Glutamatergic neuron (in vitro differentiated cells): ENCODE results near the gene SLC7A6. TPM values are rescaled to one million over a fixed set of nuclear protein-coding genes. Genes with fewer than 3 reads are reported as not detected.

Experiments used
- DNase-seq: peaks from one replicate; pipeline ENCODE4 v3.0.0; 2022
- H3K27ac Mint-ChIP-seq: one replicate; pipeline ENCODE4 v1.8.0; 2020; ENCODE audit warnings: mild to moderate bottlenecking, mixed read lengths, inconsistent platforms; ENCODE audit not compliant: unreplicated experiment
- H3K27me3 Mint-ChIP-seq: one replicate; pipeline ENCODE4 v1.8.0; 2020; ENCODE audit warnings: mild to moderate bottlenecking, moderate library complexity, mixed read lengths, inconsistent platforms; ENCODE audit not compliant: unreplicated experiment
- H3K36me3 Mint-ChIP-seq: one replicate; pipeline ENCODE4 v1.8.0; 2020; ENCODE audit warnings: mild to moderate bottlenecking, mixed read lengths, inconsistent platforms; ENCODE audit not compliant: unreplicated experiment
- H3K4me1 Mint-ChIP-seq: one replicate; pipeline ENCODE4 v1.8.0; 2020; ENCODE audit warnings: mild to moderate bottlenecking, low read depth, mixed read lengths, inconsistent platforms; ENCODE audit not compliant: unreplicated experiment
- H3K4me3 Mint-ChIP-seq: one replicate; pipeline ENCODE4 v1.8.0; 2020; ENCODE audit warnings: mild to moderate bottlenecking, mixed read lengths, inconsistent platforms; ENCODE audit not compliant: unreplicated experiment
- H3K9me3 Mint-ChIP-seq: one replicate; pipeline ENCODE4 v1.8.0; 2020; ENCODE audit warnings: mild to moderate bottlenecking, moderate library complexity, mixed read lengths, inconsistent platforms; ENCODE audit not compliant: unreplicated experiment
- total RNA-seq: library from RNA; stranded (reverse); fragmentation: NEBNext Ultra II Directional; extraction: Animal tissue kit (Norgen Biotek cat#: 25700); gene quantifications from one replicate; pipeline ENCODE4 v1.2.1, GENCODE V29; 2021; ENCODE audit not compliant: unreplicated experiment
- TF ChIP-seq, protein P1 (sequence below): fragments of 200-600 bp; sonication (generic); IDR thresholded peaks from one replicate; pipeline ENCODE4 v1.5.0; 2021; ENCODE audit not compliant: partially characterized antibody, unreplicated experiment

The SLC7A6 gene
- total RNA-seq, 1 donor from 2014 or later, result 78.1 TPM

DNA sequence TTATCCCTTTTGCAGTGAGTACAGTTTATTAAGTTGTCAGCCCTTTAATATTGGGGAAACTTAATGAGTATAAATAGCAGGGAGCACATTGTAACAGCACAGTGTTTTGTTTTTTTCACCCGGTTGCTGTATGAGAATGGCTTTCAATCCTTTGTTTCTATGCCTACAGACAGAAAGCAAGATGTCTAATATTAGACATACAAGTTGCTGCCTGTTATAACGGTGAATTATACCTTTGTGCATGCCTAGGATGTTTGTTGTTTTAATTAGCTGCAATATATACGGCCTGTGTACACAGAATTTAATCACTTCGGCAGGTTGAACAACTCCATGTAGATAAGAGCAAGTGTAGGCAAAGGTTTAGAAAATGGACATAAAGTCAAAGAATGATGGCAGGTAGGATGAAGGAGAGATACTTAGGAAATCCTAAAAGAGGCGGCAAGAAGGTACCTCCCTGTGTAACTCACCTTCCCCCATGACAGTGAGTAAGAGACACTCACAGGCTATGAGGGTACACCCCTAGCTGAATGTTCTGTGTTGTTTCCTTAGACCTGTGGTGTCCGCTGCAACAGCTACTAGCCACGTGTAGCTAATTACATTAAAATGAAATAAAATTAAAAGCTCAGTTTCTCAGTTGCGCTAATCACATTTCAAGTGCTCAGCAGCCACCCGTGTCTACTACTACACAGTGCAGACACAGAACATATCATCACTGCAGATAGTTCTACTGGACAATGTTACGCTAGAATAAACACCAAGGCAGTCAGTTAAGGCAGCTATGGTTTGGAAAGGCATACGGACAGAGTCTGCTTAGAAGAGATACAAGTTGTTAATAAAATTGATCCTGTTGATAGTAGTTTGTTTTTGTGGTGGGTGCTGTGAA lies 35.5 kb downstream of the SLC7A6 start:
- TF ChIP-seq, protein P1, sequence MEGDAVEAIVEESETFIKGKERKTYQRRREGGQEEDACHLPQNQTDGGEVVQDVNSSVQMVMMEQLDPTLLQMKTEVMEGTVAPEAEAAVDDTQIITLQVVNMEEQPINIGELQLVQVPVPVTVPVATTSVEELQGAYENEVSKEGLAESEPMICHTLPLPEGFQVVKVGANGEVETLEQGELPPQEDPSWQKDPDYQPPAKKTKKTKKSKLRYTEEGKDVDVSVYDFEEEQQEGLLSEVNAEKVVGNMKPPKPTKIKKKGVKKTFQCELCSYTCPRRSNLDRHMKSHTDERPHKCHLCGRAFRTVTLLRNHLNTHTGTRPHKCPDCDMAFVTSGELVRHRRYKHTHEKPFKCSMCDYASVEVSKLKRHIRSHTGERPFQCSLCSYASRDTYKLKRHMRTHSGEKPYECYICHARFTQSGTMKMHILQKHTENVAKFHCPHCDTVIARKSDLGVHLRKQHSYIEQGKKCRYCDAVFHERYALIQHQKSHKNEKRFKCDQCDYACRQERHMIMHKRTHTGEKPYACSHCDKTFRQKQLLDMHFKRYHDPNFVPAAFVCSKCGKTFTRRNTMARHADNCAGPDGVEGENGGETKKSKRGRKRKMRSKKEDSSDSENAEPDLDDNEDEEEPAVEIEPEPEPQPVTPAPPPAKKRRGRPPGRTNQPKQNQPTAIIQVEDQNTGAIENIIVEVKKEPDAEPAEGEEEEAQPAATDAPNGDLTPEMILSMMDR, result no peak
- H3K4me3 Mint-ChIP-seq, result no peak overlapping the region
- H3K27ac Mint-ChIP-seq, result no peak overlapping the region
- DNase-seq, result no peak
- peaks cover 7% of the 10 kb centered on the region for H3K27me3 Mint-ChIP-seq
- peaks cover 4% of the 10 kb centered on the region for H3K9me3 Mint-ChIP-seq
- no peaks in the 10 kb centered on the region for H3K4me1 Mint-ChIP-seq
- H3K36me3 Mint-ChIP-seq, result peaks cover 6% of the 10 kb centered on the region

DNA sequence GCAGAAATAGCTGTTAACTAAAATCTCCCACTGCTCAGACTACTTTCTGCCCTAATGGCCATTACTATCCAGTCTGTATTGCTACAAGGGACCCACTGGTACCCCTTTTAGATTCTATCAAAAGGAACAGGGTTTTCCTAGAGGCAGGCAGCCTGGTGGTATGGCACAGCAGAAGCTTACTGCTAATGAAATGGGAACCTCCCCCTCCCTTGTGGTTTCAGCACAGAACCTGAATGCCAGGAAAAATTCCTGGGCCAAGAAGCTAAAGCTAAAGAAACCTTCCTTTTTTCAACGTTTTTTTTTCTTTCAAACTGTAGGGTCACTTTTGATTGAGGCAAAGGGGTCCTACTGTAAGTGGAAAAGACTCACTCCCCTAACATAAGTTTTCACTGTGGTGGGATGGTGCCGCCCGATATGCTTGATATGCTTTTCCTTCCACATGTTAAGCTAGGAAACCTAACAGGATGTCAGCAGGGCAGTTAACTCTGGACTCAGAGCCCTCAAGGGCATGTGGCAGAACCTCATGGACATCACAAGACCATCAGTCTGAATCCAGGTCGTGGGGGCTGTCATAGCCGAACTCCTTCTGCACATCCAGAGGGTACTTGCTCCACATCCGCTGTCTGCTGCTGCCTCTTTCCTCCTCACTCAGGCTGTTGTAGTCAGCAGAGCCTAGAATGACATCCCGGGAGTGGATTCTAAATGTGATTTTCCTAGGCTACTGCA lies 36.6 kb downstream of the SLC7A6 start:
- TF ChIP-seq, protein P1, result no peak
- H3K4me1 Mint-ChIP-seq, result no peaks in the 10 kb centered on the region
- peaks cover 6% of the 10 kb centered on the region for H3K27me3 Mint-ChIP-seq
- H3K4me3 Mint-ChIP-seq, result no peak overlapping the region
- H3K9me3 Mint-ChIP-seq, result peaks cover 4% of the 10 kb centered on the region
- DNase-seq, result no peak
- H3K36me3 Mint-ChIP-seq, result peaks cover 6% of the 10 kb centered on the region
- no peak overlapping the region for H3K27ac Mint-ChIP-seq

DNA sequence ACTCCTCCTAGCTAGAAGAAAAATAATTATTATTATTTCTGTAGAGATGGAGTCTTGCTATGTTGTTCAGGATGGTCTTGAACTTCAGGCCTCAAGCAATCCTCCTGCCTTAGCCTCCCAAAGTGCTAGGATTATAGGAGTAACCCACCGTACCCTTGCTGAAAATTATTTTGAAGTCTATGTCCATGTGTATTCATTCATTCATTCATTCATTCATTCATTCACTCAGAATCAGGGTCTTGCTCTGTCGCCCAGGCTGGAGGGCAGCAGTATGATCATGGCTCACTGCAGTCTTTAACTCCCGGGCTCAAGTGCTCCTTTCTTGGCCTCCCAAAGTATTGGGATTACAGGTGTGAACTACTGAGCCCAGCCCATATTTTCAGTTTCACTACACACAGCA lies 42.3 kb downstream of the SLC7A6 start:
- Mint-ChIP-seq H3K4me3 (no peak overlapping the region), H3K36me3 (no peaks in the 10 kb centered on the region), H3K9me3 (peaks cover under 1% of the 10 kb centered on the region), H3K27ac (no peak overlapping the region), H3K27me3 (peaks cover 3% of the 10 kb centered on the region), H3K4me1 (peaks cover 7% of the 10 kb centered on the region)
- TF ChIP-seq, protein P1, result no peak
- DNase-seq, result no peak

DNA sequence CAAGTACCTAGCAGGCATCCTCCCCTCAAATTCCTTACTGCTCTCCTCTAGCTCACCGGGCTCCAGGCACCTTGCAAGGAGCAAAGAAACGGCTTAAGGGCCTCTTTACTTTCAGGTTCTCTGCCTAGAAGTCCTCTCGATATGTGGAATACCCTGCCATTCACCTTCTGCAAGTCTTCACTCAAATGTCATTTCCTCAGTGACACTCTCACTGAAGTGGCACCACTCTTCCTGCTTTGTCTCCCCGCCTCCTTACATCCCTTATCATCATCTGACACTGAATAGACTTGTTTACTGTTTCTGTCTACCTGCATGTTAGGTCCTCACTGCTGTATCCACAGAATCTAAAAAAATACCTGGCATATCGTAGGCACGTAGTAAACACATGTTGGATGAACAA lies 45.5 kb downstream of the SLC7A6 start:
- peaks cover 9% of the 10 kb centered on the region for H3K4me1 Mint-ChIP-seq
- H3K36me3 Mint-ChIP-seq, result no peaks in the 10 kb centered on the region
- peaks cover 3% of the 10 kb centered on the region for H3K9me3 Mint-ChIP-seq
- TF ChIP-seq, protein P1, result no peak
- H3K4me3 Mint-ChIP-seq, result peak overlapping the region; percentile 90
- peak overlapping the region; percentile 2 for H3K27ac Mint-ChIP-seq
- no peak for DNase-seq
- H3K27me3 Mint-ChIP-seq, result no peaks in the 10 kb centered on the region

DNA sequence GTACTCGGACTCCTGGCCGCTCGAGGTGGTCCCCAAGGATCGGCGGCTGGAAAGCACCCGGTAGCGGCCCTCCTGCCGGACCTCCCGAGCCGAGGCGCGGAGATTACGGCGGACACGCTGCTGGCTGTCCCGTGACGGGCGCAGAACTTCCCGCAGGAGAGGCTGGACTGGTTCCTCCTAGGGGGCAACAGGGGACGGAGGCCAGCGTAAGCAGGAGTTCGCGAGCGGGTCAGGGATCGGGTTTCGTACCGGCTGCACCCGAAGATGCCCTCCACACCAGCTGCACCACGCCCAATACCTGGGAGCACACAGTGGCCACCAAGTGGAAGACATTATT lies 46.1 kb downstream of the SLC7A6 start:
- H3K27ac Mint-ChIP-seq, result peak overlapping the region; percentile 93
- peaks cover 9% of the 10 kb centered on the region for H3K4me1 Mint-ChIP-seq
- H3K4me3 Mint-ChIP-seq, result peak overlapping the region; percentile 90
- H3K27me3 Mint-ChIP-seq, result no peaks in the 10 kb centered on the region
- TF ChIP-seq, protein P1, result no peak
- DNase-seq, result peak; percentile 52
- H3K36me3 Mint-ChIP-seq, result no peaks in the 10 kb centered on the region
- peaks cover 3% of the 10 kb centered on the region for H3K9me3 Mint-ChIP-seq
